Sigmoid colon (tissue), 7 donors: ENCODE results near the gene PPP2R2B. TPM values are rescaled to one million over a fixed set of nuclear protein-coding genes. Genes with fewer than 3 reads are reported as not detected.
"Not testable (repeated sequence)": the region's sequence is repeated elsewhere in the genome, so short reads cannot be mapped to it uniquely, and the experiment has no call there.

Source experiments
- DNase-seq: peaks from one replicate; pipeline ENCODE4 v3.0.0-alpha.2; 2019
- H3K27ac ChIP-seq, 4 donors: fragments of 200-600 bp; sonication (generic); one replicate each; pipeline ENCODE4 v1.5.1; 2016 to 2019; ENCODE audit warnings: mild to moderate bottlenecking in 1 of 4
- H3K27me3 ChIP-seq, 3 donors: fragments of 200-600 bp; sonication (generic); one replicate each; pipeline ENCODE4 v1.5.1; 2019; ENCODE audit warnings: mild to moderate bottlenecking in 1 of 3
- H3K36me3 ChIP-seq, 4 donors: fragments of 200-600 bp; sonication (generic); one replicate each; pipeline ENCODE4 v1.5.1; 2016 to 2019
- H3K4me1 ChIP-seq, 4 donors: fragments of 200-600 bp; sonication (generic); one replicate each; pipeline ENCODE4 v1.5.1; 2017 to 2019
- H3K4me3 ChIP-seq, 4 donors: fragments of 200-600 bp; sonication (generic); one replicate each; pipeline ENCODE4 v1.5.1; 2017 to 2019; ENCODE audit warnings: mild to moderate bottlenecking in 2 of 4, moderate library complexity in 1 of 4
- H3K9me3 ChIP-seq, 4 donors: fragments of 200-600 bp in 3 of 4; sonication (generic) in 3 of 4; one replicate each; pipeline versions ENCODE4 v1.5.1 to v1.6.1; 2013 to 2019
- EP300 ChIP-seq, 4 donors: sonication (generic); formaldehyde crosslinking; IDR thresholded peaks; one replicate each; pipeline ENCODE4 v1.6.1; 2017; ENCODE audit warnings: antibody characterized with exemption in 4 of 4
- POLR2A ChIP-seq, 2 donors: fragments of 450-650 bp; IDR thresholded peaks; one replicate each; pipeline ENCODE4 v1.6.1; 2016; ENCODE audit warnings: antibody characterized with exemption in 2 of 2, mild to moderate bottlenecking in 2 of 2, moderate library complexity in 2 of 2
- POLR2AphosphoS5 ChIP-seq, 4 donors: sonication (generic); formaldehyde crosslinking; IDR thresholded peaks; one replicate each; pipeline ENCODE4 v1.6.1; 2017; ENCODE audit warnings: antibody characterized with exemption in 4 of 4
- WGBS, 2 donors: extraction: QIAGEN DNeasy Blood & Tissue Kit; methylation state at CpG; one replicate each; pipeline ENCODE4 v1.1.7; 2013; 5-methylcytosine and 5-hydroxymethylcytosine counted together
- intact Hi-C: fragments of 100-400 bp; cut with DNase I; formaldehyde crosslinking; loops from one replicate; pipeline ENCODE4 v1.15.1; 2023
- polyA plus RNA-seq, 3 donors: library from polyadenylated mRNA; stranded (reverse); fragments of 200-250 nt; gene quantifications; one replicate each; pipeline ENCODE4 v1.2.3, GENCODE V29; 2013
- total RNA-seq, 4 donors: library from RNA; depleted of rRNA; stranded (reverse); fragments of >200 nt; gene quantifications; one replicate each; pipeline ENCODE4 v1.1.0, GENCODE V29; 2016
- TF ChIP-seq, protein P1 (sequence below), 4 experiments: fragments of 450-650 bp in 3 of 4; fragments of 200-600 bp in 1 of 4; IDR thresholded peaks; one replicate each; pipeline ENCODE4 v1.5.1; 2016 to 2019; ENCODE audit warnings: antibody characterized with exemption in 4 of 4, mild to moderate bottlenecking in 3 of 4, moderate library complexity in 2 of 4
- donor health status: healthy with polysubstance abuse.
- donor health status: Bipolar disorder and iron deficiency.
- donor health status: healthy.

PPP2R2B gene
- total and polyA plus RNA-seq, 7 donors = 0.60 to 19.6 (median 7.4) TPM; not detected in 1

- Histone ChIP-seq H3K4me3 (no peak overlapping the region), H3K36me3 (no peaks in the 10 kb centered on the region), H3K9me3 (peaks cover 0 to 4% (median 3%) of the 10 kb centered on the region in 4 donors), H3K4me1 (peaks cover 0 to 4% (median 0%) of the 10 kb centered on the region in 4 donors), H3K27me3 (no peaks in the 10 kb centered on the region), H3K27ac (no peak overlapping the region)
- DNase-seq = no peak
- intact Hi-C loops = no loop called here
- WGBS, 2 donors = 67 to 80% methylated on average over 5 of the region's 5 CpGs
- TF ChIP-seq, protein P1, sequence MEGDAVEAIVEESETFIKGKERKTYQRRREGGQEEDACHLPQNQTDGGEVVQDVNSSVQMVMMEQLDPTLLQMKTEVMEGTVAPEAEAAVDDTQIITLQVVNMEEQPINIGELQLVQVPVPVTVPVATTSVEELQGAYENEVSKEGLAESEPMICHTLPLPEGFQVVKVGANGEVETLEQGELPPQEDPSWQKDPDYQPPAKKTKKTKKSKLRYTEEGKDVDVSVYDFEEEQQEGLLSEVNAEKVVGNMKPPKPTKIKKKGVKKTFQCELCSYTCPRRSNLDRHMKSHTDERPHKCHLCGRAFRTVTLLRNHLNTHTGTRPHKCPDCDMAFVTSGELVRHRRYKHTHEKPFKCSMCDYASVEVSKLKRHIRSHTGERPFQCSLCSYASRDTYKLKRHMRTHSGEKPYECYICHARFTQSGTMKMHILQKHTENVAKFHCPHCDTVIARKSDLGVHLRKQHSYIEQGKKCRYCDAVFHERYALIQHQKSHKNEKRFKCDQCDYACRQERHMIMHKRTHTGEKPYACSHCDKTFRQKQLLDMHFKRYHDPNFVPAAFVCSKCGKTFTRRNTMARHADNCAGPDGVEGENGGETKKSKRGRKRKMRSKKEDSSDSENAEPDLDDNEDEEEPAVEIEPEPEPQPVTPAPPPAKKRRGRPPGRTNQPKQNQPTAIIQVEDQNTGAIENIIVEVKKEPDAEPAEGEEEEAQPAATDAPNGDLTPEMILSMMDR (IDR thresholded peaks at IDR 0.05) = no peak
- TF ChIP-seq EP300 (IDR thresholded peaks at IDR 0.05) (no peak), POLR2AphosphoS5 (IDR thresholded peaks at IDR 0.05) (no peak)
Measured at GRCh38 chr5:146731909-146732659, 146.5 kb downstream of the PPP2R2B start.

- H3K4me1 ChIP-seq, H3K27me3 ChIP-seq, intact Hi-C loops, H3K4me3 ChIP-seq, H3K36me3 ChIP-seq, H3K27ac ChIP-seq, H3K9me3 ChIP-seq, DNase-seq: not testable (repeated sequence)
- 94 to 95% methylated on average over 3 of the region's 3 CpGs for WGBS, 2 donors
Measured at GRCh38 chr5:146728746-146729145, 149.8 kb downstream of the PPP2R2B start.

DNA sequence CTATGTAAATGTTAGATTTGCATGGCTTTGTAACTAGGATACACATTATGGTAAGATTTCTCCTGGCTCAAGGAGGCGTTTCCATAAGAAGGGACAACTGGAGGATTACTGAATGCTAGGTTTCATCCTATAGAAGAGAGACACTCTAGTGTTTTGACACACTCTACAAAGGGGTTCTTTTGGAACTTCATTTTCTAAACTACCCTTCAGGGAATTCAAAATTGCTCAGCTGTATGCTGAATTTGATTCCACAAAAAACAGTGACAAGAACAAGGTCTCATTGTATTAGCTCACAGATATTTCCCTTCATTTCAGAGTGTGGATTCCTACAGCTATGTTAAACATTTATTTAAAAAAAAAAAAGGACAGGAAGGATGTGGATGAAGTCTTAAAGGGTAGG lies 151.7 kb downstream of the PPP2R2B start:
- Histone ChIP-seq H3K27me3 (no peaks in the 10 kb centered on the region), H3K4me1 (peaks cover 0 to 5% (median 0%) of the 10 kb centered on the region in 4 donors), H3K27ac (no peak overlapping the region), H3K36me3 (no peaks in the 10 kb centered on the region), H3K4me3 (no peak overlapping the region), H3K9me3 (peaks cover 0 to 4% (median 3%) of the 10 kb centered on the region in 4 donors)
- intact Hi-C loops = no loop called here
- WGBS, 2 donors = 62 to 91% methylated on average over 1 of the region's 1 CpG
- TF ChIP-seq EP300 (IDR thresholded peaks at IDR 0.05) (no peak), POLR2AphosphoS5 (IDR thresholded peaks at IDR 0.05) (no peak), POLR2A (IDR thresholded peaks at IDR 0.05) (no peak)
- TF ChIP-seq, protein P1 (IDR thresholded peaks at IDR 0.05) = no peak
- DNase-seq = no peak

DNA sequence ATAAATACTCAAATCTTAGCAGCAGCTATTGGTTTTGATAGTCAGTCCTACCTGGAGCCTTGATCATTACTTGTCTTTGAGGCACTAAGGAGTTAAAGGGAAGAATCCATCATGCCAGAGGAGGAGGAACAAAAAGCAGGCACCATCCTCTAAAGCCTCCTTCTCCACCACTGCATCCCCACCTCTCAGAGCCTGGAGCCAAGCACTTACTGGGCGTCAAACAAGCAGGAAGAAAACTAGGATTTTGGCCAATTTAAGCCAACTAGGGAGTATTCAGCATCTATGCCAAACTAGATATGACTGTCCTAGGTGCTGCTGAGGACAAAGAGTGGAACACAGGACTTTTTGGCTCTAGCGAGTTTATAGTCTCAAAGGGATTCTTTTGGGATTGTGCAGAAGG lies 152.5 kb downstream of the PPP2R2B start:
- H3K36me3 ChIP-seq = no peaks in the 10 kb centered on the region
- peaks cover 0 to 4% (median 3%) of the 10 kb centered on the region in 4 donors for H3K9me3 ChIP-seq
- H3K4me1 ChIP-seq = peaks cover 0 to 5% (median 0%) of the 10 kb centered on the region in 4 donors
- no peak for DNase-seq
- TF ChIP-seq POLR2A (IDR thresholded peaks at IDR 0.05) = no peak
- TF ChIP-seq, protein P1 (IDR thresholded peaks at IDR 0.05) = no peak
- TF ChIP-seq EP300 (IDR thresholded peaks at IDR 0.05) = no peak
- no peak for TF ChIP-seq POLR2AphosphoS5 (IDR thresholded peaks at IDR 0.05)
- WGBS, 2 donors = 75 to 84% methylated on average over 2 of the region's 2 CpGs
- no peak overlapping the region for H3K27ac ChIP-seq
- no peak overlapping the region for H3K4me3 ChIP-seq
- intact Hi-C loops = no loop called here
- no peaks in the 10 kb centered on the region for H3K27me3 ChIP-seq

GRCh38 chr5:146725025-146725424 lies 153.5 kb downstream of the PPP2R2B start:
- Histone ChIP-seq H3K4me1 (peaks cover 0 to 5% (median 0%) of the 10 kb centered on the region in 4 donors), H3K27me3 (no peaks in the 10 kb centered on the region), H3K9me3 (peaks cover 0 to 4% (median 3%) of the 10 kb centered on the region in 4 donors), H3K36me3 (no peaks in the 10 kb centered on the region), H3K4me3 (no peak overlapping the region), H3K27ac (no peak overlapping the region)
- DNase-seq = no peak
- TF ChIP-seq EP300 (IDR thresholded peaks at IDR 0.05) (no peak), POLR2AphosphoS5 (IDR thresholded peaks at IDR 0.05) (no peak), POLR2A (IDR thresholded peaks at IDR 0.05) (no peak)
- TF ChIP-seq, protein P1 (IDR thresholded peaks at IDR 0.05) = no peak
- WGBS, 2 donors = 72 to 81% methylated on average over 4 of the region's 4 CpGs
- intact Hi-C loops = no loop called here
